Measurements from ENCODE around the gene REL. TPM values are rescaled to one million over a fixed set of nuclear protein-coding genes. Genes with fewer than 3 reads are reported as not detected.

Gene REL
- total and polyA plus RNA-seq, 9 of the 15 experiments (the other 6 are each of a cell fraction or from before 2014, with no cell fraction given), result 0.63 to 8.6 (median 6.3) TPM

GRCh38 chr2:60881047-60881932 lies at the start of gene REL (continued):
- TF ChIP-seq ZBTB34 (CRISPR knock-in tag; IDR thresholded peaks at IDR 0.05), result no peak
- TF ChIP-seq ZNF668 (CRISPR knock-in tag; IDR thresholded peaks at IDR 0.05), result no peak
- TF ChIP-seq ZNF511 (CRISPR knock-in tag; IDR thresholded peaks at IDR 0.05), result no peak; the same call in 1 of the 2 replicates
- no peak for TF ChIP-seq SNAPC5 (CRISPR knock-in tag; IDR thresholded peaks at IDR 0.05)
- TF ChIP-seq ZBTB43 (CRISPR knock-in tag; IDR thresholded peaks at IDR 0.05), result no peak
- TF ChIP-seq ZNF699 (CRISPR knock-in tag; IDR thresholded peaks at IDR 0.05; ENCODE audit: insufficient replicate concordance), result no peak
- no peak for TF ChIP-seq CSDE1 (IDR thresholded peaks at IDR 0.05)
- TF ChIP-seq FOXK2 (conservative IDR thresholded peaks at IDR 0.05 in 1 of 2, IDR thresholded peaks at IDR 0.05 in 1 of 2; ENCODE audit: low read depth in 2 of 2), result no peak
- TF ChIP-seq GTF2F1 (IDR thresholded peaks at IDR 0.05; ENCODE audit: low read depth, low read length), result 0 out of 2 replicates have a peak, but pooled peaks have one; percentile 10
- TF ChIP-seq MCM2 (IDR thresholded peaks at IDR 0.05; ENCODE audit: low read depth), result no peak
- TF ChIP-seq TRIM24 (IDR thresholded peaks at IDR 0.05), result no peak
- TF ChIP-seq ATF7 (IDR thresholded peaks at IDR 0.05), result peak; percentile 64; the same call in 1 of the 2 replicates
- no peak for TF ChIP-seq ZNF785 (CRISPR knock-in tag; IDR thresholded peaks at IDR 0.05)
- TF ChIP-seq ZNF780A (CRISPR knock-in tag; IDR thresholded peaks at IDR 0.05), result no peak
- TF ChIP-seq SMARCB1 (IDR thresholded peaks at IDR 0.05; ENCODE audit: insufficient read length, low read depth), result no peak
- TF ChIP-seq ELK1 (CRISPR knock-in tag; IDR thresholded peaks at IDR 0.05), result no peak
- TF ChIP-seq NCOA6 (IDR thresholded peaks at IDR 0.05), result no peak
- no peak for TF ChIP-seq SMARCA5 (IDR thresholded peaks at IDR 0.05)
- TF ChIP-seq SAFB2 (IDR thresholded peaks at IDR 0.05; ENCODE audit: borderline replicate concordance, low read depth, low read length, severe bottlenecking), result no peak
- TF ChIP-seq PYGO2 (tag; IDR thresholded peaks at IDR 0.05), result no peak
- peak; percentile 73; the same call in 1 of the 2 replicates for TF ChIP-seq ZNF263 (CRISPR knock-in tag; IDR thresholded peaks at IDR 0.05; ENCODE audit: borderline replicate concordance)
- no peak for TF ChIP-seq ZSCAN32 (CRISPR knock-in tag; IDR thresholded peaks at IDR 0.05)
- no peak for TF ChIP-seq BRCA1 (IDR thresholded peaks at IDR 0.05)
- TF ChIP-seq BRCA1 (CRISPR knock-in tag; IDR thresholded peaks at IDR 0.05), result no peak
- TF ChIP-seq HES1 (IDR thresholded peaks at IDR 0.05; ENCODE audit: low read depth), result peak; percentile 55
